K562 (cell line): ENCODE measurements around the gene CDK9. TPM values are rescaled to one million over a fixed set of nuclear protein-coding genes. Genes with fewer than 3 reads are reported as not detected.

ENCODE experiments used
- CBFA2T3 ChIP-seq: fragments of 450-650 bp; IDR thresholded peaks from 2 replicates; pipeline ENCODE4 v1.6.1; 2017
- CBX3 ChIP-seq, 2 experiments: IDR thresholded peaks; 1 replicate in 1 of 2; 2 replicates in 1 of 2; pipeline ENCODE4 v1.6.1; 2012; ENCODE audit warnings: inconsistent platforms in 2 of 2, low read length in 2 of 2, borderline replicate concordance in 1 of 2, control low read depth in 1 of 2
- MECOM ChIP-seq: fragments of 250-450 bp; sonication (Bioruptor Pico); IDR thresholded peaks from 2 replicates; pipeline ENCODE4 v1.8.0; 2022; ENCODE audit warnings: inconsistent platforms
- MTF1 ChIP-seq: fragments of 250-450 bp; sonication (Bioruptor Pico); IDR thresholded peaks from 2 replicates; pipeline ENCODE4 v1.9.0; 2021; ENCODE audit warnings: moderate library complexity, mild to moderate bottlenecking, inconsistent platforms, borderline replicate concordance
- NR1H2 ChIP-seq: sonication (generic); formaldehyde crosslinking; IDR thresholded peaks from 2 replicates; pipeline ENCODE4 v1.4.0; 2020; ENCODE audit warnings: mild to moderate bottlenecking, missing genetic modification reagents
- POLR2AphosphoS2 ChIP-seq: IDR thresholded peaks from 2 replicates; pipeline ENCODE4 v1.6.1; 2012; ENCODE audit warnings: low read length, improper control_type of control experiment
- POLR2B ChIP-seq: fragments of 450-650 bp; IDR thresholded peaks from 2 replicates; pipeline ENCODE4 v1.6.1; 2018; ENCODE audit warnings: low read depth; ENCODE audit not compliant: partially characterized antibody
- RBBP5 ChIP-seq: fragments of 200-600 bp; sonication (generic); IDR thresholded peaks from 2 replicates; pipeline ENCODE4 v1.6.1; 2012; ENCODE audit warnings: borderline replicate concordance, mild to moderate bottlenecking, low read length, control low read depth, inconsistent platforms; ENCODE audit not compliant: insufficient read depth, poor library complexity, severe bottlenecking
- RBFOX2 ChIP-seq: fragments of 200-400 bp; formaldehyde crosslinking; IDR thresholded peaks from 2 replicates; pipeline ENCODE4 v1.6.1; 2017; ENCODE audit warnings: low read depth, mild to moderate bottlenecking, low read length, moderate library complexity
- SMARCB1 ChIP-seq: IDR thresholded peaks from 2 replicates; pipeline ENCODE4 v1.6.1; 2011; ENCODE audit warnings: improper control_type of control experiment, low read depth; ENCODE audit not compliant: insufficient read length
- SUPT5H ChIP-seq: fragments of 450-650 bp; IDR thresholded peaks from 2 replicates; pipeline ENCODE4 v1.6.1; 2016
- U2AF2 ChIP-seq: fragments of 200-400 bp; formaldehyde crosslinking; optimal IDR thresholded peaks from 2 replicates; pipeline ENCODE3; 2017; ENCODE audit warnings: low read depth, mild to moderate bottlenecking, low read length
- ZFP1 ChIP-seq: fragments of 450-650 bp; formaldehyde crosslinking; IDR thresholded peaks from 2 replicates; pipeline ENCODE4 v1.4.0; 2020; ENCODE audit warnings: mild to moderate bottlenecking, mixed read lengths
- ZFP36 ChIP-seq: fragments of 150-350 bp; IDR thresholded peaks from 2 replicates; pipeline ENCODE4 v1.6.1; 2018; ENCODE audit warnings: low read length, low read depth; ENCODE audit not compliant: partially characterized antibody
- ZKSCAN3 ChIP-seq: fragments of 250-450 bp; sonication (Bioruptor Pico); IDR thresholded peaks from 2 replicates; pipeline ENCODE4 v1.4.0; 2020
- ZNF12 ChIP-seq: sonication (generic); formaldehyde crosslinking; IDR thresholded peaks from 2 replicates; pipeline ENCODE4 v1.4.0; 2020; ENCODE audit warnings: mild to moderate bottlenecking, missing genetic modification reagents
- ZNF41 ChIP-seq: fragments of 250-450 bp; sonication (Bioruptor Pico); conservative IDR thresholded peaks from 2 replicates; pipeline ENCODE4 v1.4.0; 2020; ENCODE audit warnings: mild to moderate bottlenecking
- ZNF449 ChIP-seq: fragments of 250-450 bp; sonication (Bioruptor Pico); IDR thresholded peaks from 2 replicates; pipeline ENCODE4 v1.8.0; 2022; ENCODE audit warnings: moderate library complexity, mild to moderate bottlenecking, inconsistent platforms
- ZNF766 ChIP-seq: fragments of 200-800 bp; sonication (Bioruptor generic); conservative IDR thresholded peaks from 2 replicates; pipeline ENCODE4 v1.6.1; 2016; ENCODE audit warnings: missing genetic modification characterization, missing compliant biosample characterization
- ZZZ3 ChIP-seq: fragments of 450-650 bp; IDR thresholded peaks from 2 replicates; pipeline ENCODE4 v1.6.1; 2016; ENCODE audit warnings: antibody characterized with exemption, mild to moderate bottlenecking, moderate library complexity
- polyA plus RNA-seq, 8 experiments: library from polyadenylated mRNA; depleted of rRNA in 4 of 8; stranded (reverse) in 5 of 8; unstranded in 3 of 8; fragments of >200 nt; fragmentation: Nextera tagmentation in 2 of 8; fragmentation: Illumina TruSeq in 1 of 8; extraction: Ambion mirVana in 2 of 8; extraction: Trizol in 1 of 8; gene quantifications; 2 replicates each; pipeline versions ENCODE4 v1.2.1 to v1.2.3, GENCODE V29; 2011 to 2014; ENCODE audit warnings: inconsistent platforms in 1 of 8, missing spikeins in 1 of 8
- total RNA-seq, 7 experiments: library from RNA; depleted of rRNA in 6 of 7; stranded (reverse); fragments of >200 nt in 6 of 7; fragmentation: Illumina TruSeq in 2 of 7; extraction: Trizol in 2 of 7; gene quantifications; 2 replicates each; pipeline versions ENCODE4 v1.2.1 to v1.2.3, GENCODE V29; 2011 to 2021; ENCODE audit warnings: low replicate concordance in 1 of 7
- TF ChIP-seq, protein P1 (sequence below): sonication (generic); formaldehyde crosslinking; IDR thresholded peaks from 2 replicates; pipeline ENCODE4 v1.8.1; 2023; ENCODE audit warnings: mild to moderate bottlenecking, missing genetic modification reagents
- TF ChIP-seq, protein P2 (sequence below): conservative IDR thresholded peaks from 2 replicates; pipeline ENCODE4 v1.6.1; 2011; ENCODE audit warnings: low read depth, mild to moderate bottlenecking, low read length; ENCODE audit not compliant: control insufficient read depth
- TF ChIP-seq, protein P3 (sequence below): IDR thresholded peaks from 2 replicates; pipeline ENCODE4 v1.6.1; 2011; ENCODE audit not compliant: insufficient read length; ENCODE audit errors: extremely low read depth
- TF ChIP-seq, protein P4 (sequence below): fragments of 450-650 bp; conservative IDR thresholded peaks from 2 replicates; pipeline ENCODE4 v1.6.1; 2016; ENCODE audit warnings: missing genetic modification characterization, low read depth, mild to moderate bottlenecking, missing compliant biosample characterization, moderate library complexity

CDK9 gene
- total and polyA plus RNA-seq, 9 of the 15 experiments (the other 6 are each of a cell fraction or from before 2014, with no cell fraction given): 4.2 to 78.6 (median 33.0) TPM

DNA sequence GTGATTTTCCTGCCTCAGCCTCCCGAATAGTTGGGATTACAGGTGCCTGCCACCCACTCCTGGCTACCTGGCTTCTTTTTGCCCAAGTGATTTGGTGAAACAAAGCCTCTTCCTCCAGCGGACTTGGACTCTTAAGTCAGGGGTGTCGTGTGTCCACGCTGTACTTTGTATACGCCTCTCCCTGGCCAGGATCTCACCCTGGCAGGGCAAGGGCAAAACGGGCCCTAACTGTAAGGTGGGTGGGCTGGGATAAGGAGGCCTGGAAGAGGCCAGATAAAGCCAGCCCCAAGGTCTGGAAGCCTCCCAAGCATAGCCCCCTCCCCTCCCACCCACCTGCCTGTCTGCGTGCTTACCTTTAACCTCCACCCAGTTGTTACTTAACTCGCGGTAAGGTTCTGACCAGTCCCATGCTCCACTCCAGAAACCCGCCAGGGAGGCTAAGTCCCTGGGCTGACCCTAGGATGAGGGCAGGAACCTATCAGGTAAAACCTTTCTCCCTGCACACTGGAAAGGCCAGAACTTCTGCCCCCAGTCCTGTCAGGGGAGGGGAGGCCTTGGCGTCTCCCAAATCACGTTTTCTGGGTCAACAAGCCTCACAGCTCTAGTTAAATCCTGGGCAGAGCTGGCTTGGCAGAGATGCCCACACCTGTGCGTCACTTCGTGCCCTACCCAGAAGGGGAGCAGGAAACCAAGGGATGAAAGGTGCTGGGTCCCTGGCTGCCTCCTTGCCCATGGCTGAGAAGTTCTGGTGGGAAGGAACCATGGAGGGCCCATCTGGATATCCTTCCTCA lies 8.4 kb downstream of the CDK9 start (continued):
- no peak for TF ChIP-seq ZNF449 (CRISPR knock-in tag)
- TF ChIP-seq RBBP5: no peak
- no peak for TF ChIP-seq MTF1
- TF ChIP-seq U2AF2: no peak
- TF ChIP-seq ZNF12 (CRISPR knock-in tag): no peak
- TF ChIP-seq ZKSCAN3: no peak
- TF ChIP-seq RBFOX2: peak; percentile 38; the same call in 1 of the 2 replicates
- TF ChIP-seq MECOM (CRISPR knock-in tag): no peak
- TF ChIP-seq CBX3 (IDR thresholded peaks at IDR 0.05; ENCODE audit: borderline replicate concordance in 1 of 2, low read length in 2 of 2): no peak
- no peak for TF ChIP-seq SMARCB1
- TF ChIP-seq, protein P1, sequence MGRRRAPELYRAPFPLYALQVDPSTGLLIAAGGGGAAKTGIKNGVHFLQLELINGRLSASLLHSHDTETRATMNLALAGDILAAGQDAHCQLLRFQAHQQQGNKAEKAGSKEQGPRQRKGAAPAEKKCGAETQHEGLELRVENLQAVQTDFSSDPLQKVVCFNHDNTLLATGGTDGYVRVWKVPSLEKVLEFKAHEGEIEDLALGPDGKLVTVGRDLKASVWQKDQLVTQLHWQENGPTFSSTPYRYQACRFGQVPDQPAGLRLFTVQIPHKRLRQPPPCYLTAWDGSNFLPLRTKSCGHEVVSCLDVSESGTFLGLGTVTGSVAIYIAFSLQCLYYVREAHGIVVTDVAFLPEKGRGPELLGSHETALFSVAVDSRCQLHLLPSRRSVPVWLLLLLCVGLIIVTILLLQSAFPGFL (CRISPR knock-in tag): no peak
- no peak for TF ChIP-seq ZZZ3
- TF ChIP-seq SUPT5H: peak; percentile 51
- no peak for TF ChIP-seq ZFP36
- TF ChIP-seq ZNF41 (CRISPR knock-in tag): no peak
- TF ChIP-seq, protein P2, sequence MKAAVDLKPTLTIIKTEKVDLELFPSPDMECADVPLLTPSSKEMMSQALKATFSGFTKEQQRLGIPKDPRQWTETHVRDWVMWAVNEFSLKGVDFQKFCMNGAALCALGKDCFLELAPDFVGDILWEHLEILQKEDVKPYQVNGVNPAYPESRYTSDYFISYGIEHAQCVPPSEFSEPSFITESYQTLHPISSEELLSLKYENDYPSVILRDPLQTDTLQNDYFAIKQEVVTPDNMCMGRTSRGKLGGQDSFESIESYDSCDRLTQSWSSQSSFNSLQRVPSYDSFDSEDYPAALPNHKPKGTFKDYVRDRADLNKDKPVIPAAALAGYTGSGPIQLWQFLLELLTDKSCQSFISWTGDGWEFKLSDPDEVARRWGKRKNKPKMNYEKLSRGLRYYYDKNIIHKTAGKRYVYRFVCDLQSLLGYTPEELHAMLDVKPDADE: no peak
- peak; percentile 49 for TF ChIP-seq CBFA2T3
- TF ChIP-seq, protein P3, sequence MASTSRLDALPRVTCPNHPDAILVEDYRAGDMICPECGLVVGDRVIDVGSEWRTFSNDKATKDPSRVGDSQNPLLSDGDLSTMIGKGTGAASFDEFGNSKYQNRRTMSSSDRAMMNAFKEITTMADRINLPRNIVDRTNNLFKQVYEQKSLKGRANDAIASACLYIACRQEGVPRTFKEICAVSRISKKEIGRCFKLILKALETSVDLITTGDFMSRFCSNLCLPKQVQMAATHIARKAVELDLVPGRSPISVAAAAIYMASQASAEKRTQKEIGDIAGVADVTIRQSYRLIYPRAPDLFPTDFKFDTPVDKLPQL: no peak
- TF ChIP-seq ZNF766 (CRISPR knock-in tag): no peak
- no peak for TF ChIP-seq ZFP1 (CRISPR knock-in tag)
- TF ChIP-seq, protein P4, sequence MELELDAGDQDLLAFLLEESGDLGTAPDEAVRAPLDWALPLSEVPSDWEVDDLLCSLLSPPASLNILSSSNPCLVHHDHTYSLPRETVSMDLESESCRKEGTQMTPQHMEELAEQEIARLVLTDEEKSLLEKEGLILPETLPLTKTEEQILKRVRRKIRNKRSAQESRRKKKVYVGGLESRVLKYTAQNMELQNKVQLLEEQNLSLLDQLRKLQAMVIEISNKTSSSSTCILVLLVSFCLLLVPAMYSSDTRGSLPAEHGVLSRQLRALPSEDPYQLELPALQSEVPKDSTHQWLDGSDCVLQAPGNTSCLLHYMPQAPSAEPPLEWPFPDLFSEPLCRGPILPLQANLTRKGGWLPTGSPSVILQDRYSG (tag): no peak
- peak; percentile 39 for TF ChIP-seq POLR2B
- TF ChIP-seq POLR2AphosphoS2: peak; percentile 87; the same call in 1 of the 2 replicates
- no peak for TF ChIP-seq NR1H2 (CRISPR knock-in tag)
